Effector memory CD8-positive, alpha-beta T cell (primary cell): ENCODE measurements around the gene CTAGE8.
"Not testable (repeated sequence)": the region's sequence is repeated elsewhere in the genome, so short reads cannot be mapped to it uniquely, and the experiment has no call there.

Experiments used
- ATAC-seq: fragments of 150-1000 bp; cut with Tn5 transposase; replicated peaks from 2 replicates; pipeline ENCODE4 v1.10.0; 2021; ENCODE audit warnings: mild to moderate bottlenecking, moderate library complexity
- DNase-seq, 3 experiments: peaks; one replicate each; pipeline ENCODE4 v3.0.0; 2021
- H3K27ac Mint-ChIP-seq, 2 donors: one replicate each; pipeline ENCODE4 v1.8.0; 2022; ENCODE audit warnings: mild to moderate bottlenecking in 2 of 2, mixed read lengths in 2 of 2, moderate library complexity in 2 of 2
- H3K27me3 Mint-ChIP-seq, 2 donors: one replicate each; pipeline ENCODE4 v1.8.0; 2022; ENCODE audit warnings: mixed read lengths in 2 of 2
- H3K36me3 Mint-ChIP-seq: one replicate; pipeline ENCODE4 v1.8.0; 2022; ENCODE audit warnings: mild to moderate bottlenecking, moderate library complexity, mixed read lengths; ENCODE audit not compliant: insufficient read depth
- H3K4me1 Mint-ChIP-seq, 2 donors: one replicate each; pipeline ENCODE4 v1.8.0; 2022; ENCODE audit warnings: low read depth in 2 of 2, mixed read lengths in 2 of 2
- H3K4me3 Mint-ChIP-seq, 2 donors: one replicate each; pipeline ENCODE4 v1.8.0; 2022; ENCODE audit warnings: mild to moderate bottlenecking in 2 of 2, mixed read lengths in 2 of 2, moderate library complexity in 2 of 2
- H3K9me3 Mint-ChIP-seq, 2 donors: one replicate each; pipeline ENCODE4 v1.8.0; 2022; ENCODE audit warnings: mixed read lengths in 2 of 2

Gene CTAGE8

DNA sequence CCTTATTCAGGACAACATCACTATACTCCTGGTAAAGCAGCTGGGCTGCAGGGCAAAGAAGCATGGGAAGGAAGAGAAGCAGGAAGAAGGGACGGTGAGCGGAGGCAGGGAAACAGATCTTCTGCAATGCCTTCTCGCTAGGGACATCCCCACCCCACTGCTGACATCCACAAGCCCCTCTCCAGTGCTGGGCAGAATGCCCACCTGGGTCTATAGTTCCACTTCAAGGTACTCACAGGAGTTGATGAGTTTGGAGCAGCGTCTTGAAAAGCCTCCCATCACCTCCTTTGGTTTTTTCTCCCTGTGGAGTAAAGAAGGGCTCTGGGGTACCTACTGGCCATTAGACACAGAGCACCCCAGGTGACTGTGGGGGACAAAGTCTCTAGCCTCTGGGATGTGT is 13.4 kb upstream of the CTAGE8 start:
- not testable (repeated sequence) for H3K4me3 Mint-ChIP-seq, H3K36me3 Mint-ChIP-seq, H3K9me3 Mint-ChIP-seq, H3K27me3 Mint-ChIP-seq, DNase-seq, ATAC-seq, H3K4me1 Mint-ChIP-seq, H3K27ac Mint-ChIP-seq

GRCh38 chr7:144281981-144282380 is 12.9 kb upstream of the CTAGE8 start:
- DNase-seq, H3K27ac Mint-ChIP-seq, H3K9me3 Mint-ChIP-seq, H3K4me1 Mint-ChIP-seq, H3K36me3 Mint-ChIP-seq, H3K27me3 Mint-ChIP-seq, H3K4me3 Mint-ChIP-seq, ATAC-seq: not testable (repeated sequence)

DNA sequence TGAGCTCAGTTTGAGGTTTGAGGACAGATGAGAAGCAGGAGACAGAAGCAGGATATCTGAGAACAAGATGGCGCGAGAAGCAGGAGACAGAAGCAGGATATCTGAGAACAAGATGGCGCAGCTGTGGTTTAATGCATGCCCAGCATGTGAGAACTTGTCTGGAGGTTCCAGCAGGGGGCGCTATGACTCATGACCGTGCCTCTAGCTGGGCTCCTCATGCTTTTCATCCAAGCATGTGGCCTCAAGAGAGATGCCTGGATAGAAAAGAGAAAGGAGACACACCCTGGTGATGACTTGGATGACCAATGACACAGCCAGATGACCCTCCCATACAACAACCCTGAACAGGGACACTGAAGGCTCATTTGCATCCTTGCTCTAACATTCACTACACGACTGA is 10.9 kb upstream of the CTAGE8 start:
- not testable (repeated sequence) for DNase-seq, ATAC-seq, H3K36me3 Mint-ChIP-seq, H3K4me1 Mint-ChIP-seq, H3K27me3 Mint-ChIP-seq, H3K4me3 Mint-ChIP-seq, H3K27ac Mint-ChIP-seq, H3K9me3 Mint-ChIP-seq

DNA sequence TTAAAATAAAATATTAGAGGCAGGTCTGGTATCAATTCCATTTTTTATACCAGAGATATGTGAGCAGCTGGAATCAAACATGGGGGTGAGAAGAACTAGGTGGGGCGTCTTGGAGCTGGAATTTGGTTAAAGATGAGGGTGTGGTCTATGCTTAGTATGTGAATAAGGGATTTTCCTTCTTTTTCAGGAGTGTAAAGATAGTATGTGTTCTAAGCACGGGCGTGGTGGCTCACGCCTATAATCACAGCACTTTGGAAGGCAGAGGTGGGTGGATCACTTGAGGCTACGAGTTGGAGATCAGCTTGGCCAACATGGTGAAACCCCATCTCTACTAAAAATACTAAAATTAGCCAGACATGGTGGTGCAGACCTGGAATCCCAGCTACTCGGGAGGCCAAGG is 6.2 kb upstream of the CTAGE8 start:
- H3K4me1 Mint-ChIP-seq, H3K27me3 Mint-ChIP-seq, H3K36me3 Mint-ChIP-seq, DNase-seq, H3K9me3 Mint-ChIP-seq, H3K27ac Mint-ChIP-seq, H3K4me3 Mint-ChIP-seq, ATAC-seq: not testable (repeated sequence)

DNA sequence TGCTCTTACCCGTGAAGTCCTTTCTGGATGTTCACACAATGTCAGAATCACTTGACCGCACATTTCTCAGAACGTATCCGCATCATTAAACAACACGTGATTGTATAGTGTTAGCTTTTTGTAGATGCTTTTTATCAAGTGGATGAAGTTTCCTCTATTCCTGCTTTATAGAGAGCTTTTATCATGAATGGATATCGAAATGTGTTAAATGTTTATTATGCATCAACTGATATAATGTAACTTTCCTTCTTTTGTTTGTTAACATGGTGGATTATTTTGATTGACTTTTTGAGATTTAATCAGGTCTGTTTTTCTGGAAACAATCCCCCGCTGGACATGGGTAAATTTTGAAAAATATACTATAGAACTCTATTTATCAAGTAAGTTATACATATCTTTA is 4.4 kb downstream of the CTAGE8 start, which contains the start of gene OR2A7:
Gene OR2A7 (minus strand): TSS at position 101 of the 400 bp plus-strand sequence. CDS start 5,164 bp downstream, outside the sequence.
- H3K27ac Mint-ChIP-seq, H3K4me3 Mint-ChIP-seq, H3K27me3 Mint-ChIP-seq, H3K9me3 Mint-ChIP-seq, ATAC-seq, H3K4me1 Mint-ChIP-seq, DNase-seq, H3K36me3 Mint-ChIP-seq: not testable (repeated sequence)

GRCh38 chr7:144262128-144262527 is 7.0 kb downstream of the CTAGE8 start:
- H3K9me3 Mint-ChIP-seq, H3K27ac Mint-ChIP-seq, H3K36me3 Mint-ChIP-seq, H3K4me3 Mint-ChIP-seq, H3K27me3 Mint-ChIP-seq, DNase-seq, H3K4me1 Mint-ChIP-seq, ATAC-seq: not testable (repeated sequence)

DNA sequence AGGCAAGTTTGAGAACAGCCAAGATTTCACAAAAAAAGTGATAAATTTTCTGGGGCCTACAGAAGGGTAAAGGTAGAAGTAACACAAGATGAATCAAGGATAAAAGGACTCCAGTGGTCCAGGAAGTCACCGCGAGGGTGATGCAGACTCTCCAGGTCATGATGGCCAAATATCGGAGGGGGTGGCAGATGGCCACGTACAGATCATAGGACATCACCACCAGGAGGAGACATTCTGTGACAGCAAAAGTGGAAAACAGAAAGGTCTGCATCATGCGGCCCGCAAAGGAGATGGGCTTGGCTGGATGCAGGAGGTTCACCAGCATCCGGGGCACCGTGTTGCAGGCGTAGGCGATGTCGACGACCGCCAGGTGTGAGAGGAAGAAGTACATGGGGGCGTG is 10.0 kb downstream of the CTAGE8 start:
- not testable (repeated sequence) for H3K27me3 Mint-ChIP-seq, H3K4me1 Mint-ChIP-seq, H3K27ac Mint-ChIP-seq, DNase-seq, H3K4me3 Mint-ChIP-seq, ATAC-seq, H3K9me3 Mint-ChIP-seq, H3K36me3 Mint-ChIP-seq

DNA sequence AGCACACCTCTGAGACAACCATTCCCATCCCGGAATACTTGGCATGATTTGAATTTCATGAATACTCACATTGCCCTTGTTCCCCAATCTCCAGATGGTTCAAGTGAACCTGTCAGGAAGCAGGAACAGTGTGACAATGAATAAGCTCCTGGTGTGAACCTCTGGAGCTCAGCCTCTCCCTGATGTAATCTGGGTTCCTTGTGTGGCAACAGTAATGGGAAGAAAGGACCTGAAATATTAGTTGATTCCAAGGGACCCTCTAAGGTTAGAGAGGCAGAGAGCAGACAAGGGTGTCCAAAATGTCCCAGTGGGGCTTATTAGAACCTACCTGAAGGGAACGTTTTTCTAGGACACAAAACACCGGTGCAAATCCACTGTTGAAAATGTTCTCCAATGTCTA is 13.0 kb downstream of the CTAGE8 start:
- ATAC-seq: no peak
- peaks cover 0 to 5% of the 10 kb centered on the region in 2 donors for H3K4me1 Mint-ChIP-seq
- no peak for DNase-seq
- no peak overlapping the region for H3K27ac Mint-ChIP-seq
- no peaks in the 10 kb centered on the region for H3K36me3 Mint-ChIP-seq
- H3K27me3 Mint-ChIP-seq: no peaks in the 10 kb centered on the region
- H3K9me3 Mint-ChIP-seq: no peaks in the 10 kb centered on the region
- H3K4me3 Mint-ChIP-seq: no peak overlapping the region

- no peaks in the 10 kb centered on the region for H3K36me3 Mint-ChIP-seq
- no peak for DNase-seq
- H3K27ac Mint-ChIP-seq: no peak overlapping the region
- H3K4me3 Mint-ChIP-seq: no peak overlapping the region
- H3K4me1 Mint-ChIP-seq: peaks cover 0 to 5% of the 10 kb centered on the region in 2 donors
- H3K9me3 Mint-ChIP-seq: no peaks in the 10 kb centered on the region
- no peak for ATAC-seq
- H3K27me3 Mint-ChIP-seq: no peaks in the 10 kb centered on the region
These were observed 13.6 kb downstream of the CTAGE8 start for GRCh38 chr7:144255471-144255897.

- not testable (repeated sequence) for ATAC-seq, H3K4me3 Mint-ChIP-seq, DNase-seq, H3K9me3 Mint-ChIP-seq, H3K27me3 Mint-ChIP-seq, H3K4me1 Mint-ChIP-seq, H3K27ac Mint-ChIP-seq, H3K36me3 Mint-ChIP-seq
These were observed 16.8 kb downstream of the CTAGE8 start for GRCh38 chr7:144252307-144252706.

DNA sequence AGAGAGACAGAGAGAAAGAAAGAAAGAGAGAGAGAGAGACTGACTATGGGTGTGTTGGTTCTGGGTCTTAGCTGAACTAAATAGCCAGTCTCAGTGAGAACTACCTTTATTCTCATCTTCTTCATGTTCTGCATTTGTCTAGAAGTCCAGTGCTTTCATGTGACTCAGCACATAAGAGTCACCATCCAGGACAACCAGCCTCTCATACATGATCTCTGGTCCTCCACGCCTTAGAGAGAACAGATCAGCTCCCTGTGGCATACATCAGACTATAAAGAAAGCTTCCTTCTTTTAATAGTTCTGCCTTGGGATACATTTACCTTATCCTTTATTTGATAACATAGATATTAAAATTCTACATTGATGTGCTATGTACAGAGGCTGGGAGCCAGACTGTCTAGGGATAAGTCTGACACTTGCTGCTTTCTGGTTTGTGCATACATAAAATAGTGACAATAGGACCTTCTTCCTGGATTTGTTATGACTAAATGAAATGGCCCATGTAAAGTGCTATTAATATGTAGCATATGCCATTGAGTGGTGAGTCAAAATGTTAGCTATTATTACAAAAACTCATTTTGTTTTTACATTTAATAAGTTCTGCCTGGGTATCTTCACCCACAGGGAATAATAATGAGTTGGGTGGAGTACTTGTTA is 21.3 kb downstream of the CTAGE8 start:
- not testable (repeated sequence) for ATAC-seq, H3K4me1 Mint-ChIP-seq, H3K27ac Mint-ChIP-seq, H3K4me3 Mint-ChIP-seq, DNase-seq, H3K27me3 Mint-ChIP-seq, H3K36me3 Mint-ChIP-seq, H3K9me3 Mint-ChIP-seq

DNA sequence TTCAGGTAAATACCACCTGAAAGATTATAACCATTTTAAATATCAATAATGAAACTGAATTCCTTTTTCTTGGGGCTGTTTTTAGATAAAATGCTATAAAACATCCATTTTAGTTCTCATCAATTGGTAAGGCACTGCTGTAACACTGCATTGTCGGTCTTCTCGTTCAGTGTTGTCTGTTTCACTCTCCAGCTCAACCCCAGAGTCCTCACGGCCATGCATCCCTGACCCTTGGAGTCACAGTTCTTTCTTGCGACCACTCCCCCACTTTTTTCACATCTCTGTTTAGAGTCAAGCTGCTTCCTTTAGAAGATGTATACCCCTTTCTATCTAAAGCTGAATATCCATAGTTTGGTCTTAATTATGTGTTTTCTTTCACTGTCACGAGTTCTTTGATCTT is 22.1 kb downstream of the CTAGE8 start:
- not testable (repeated sequence) for ATAC-seq, H3K27me3 Mint-ChIP-seq, H3K9me3 Mint-ChIP-seq, H3K36me3 Mint-ChIP-seq, H3K4me3 Mint-ChIP-seq, H3K27ac Mint-ChIP-seq, DNase-seq, H3K4me1 Mint-ChIP-seq

- not testable (repeated sequence) for H3K4me1 Mint-ChIP-seq, H3K27me3 Mint-ChIP-seq, H3K27ac Mint-ChIP-seq
These were observed 23.7 kb downstream of the CTAGE8 start for GRCh38 chr7:144245372-144245771.

GRCh38 chr7:144239365-144239764 is 29.7 kb downstream of the CTAGE8 start, which contains the start of gene OR2A42:
Gene OR2A42 (minus strand): TSS chr7:144239605. CDS start chr7:144232843, 6,762 bp downstream.
- not testable (repeated sequence) for H3K27me3 Mint-ChIP-seq, DNase-seq, H3K4me1 Mint-ChIP-seq, H3K27ac Mint-ChIP-seq, H3K9me3 Mint-ChIP-seq, H3K4me3 Mint-ChIP-seq, ATAC-seq, H3K36me3 Mint-ChIP-seq

More at GRCh38 chr7:144245372-144245771, 23.7 kb downstream of the CTAGE8 start:
- not testable (repeated sequence) for ATAC-seq, H3K4me3 Mint-ChIP-seq, H3K36me3 Mint-ChIP-seq, DNase-seq, H3K9me3 Mint-ChIP-seq
